Measurements from ENCODE around the gene ZNF844. TPM values are rescaled to one million over a fixed set of nuclear protein-coding genes. Genes with fewer than 3 reads are reported as not detected.

Gene ZNF844
- total and polyA plus RNA-seq, 10 of the 15 experiments (the other 5 are each of a cell fraction or from before 2014, with no cell fraction given), result 0.16 to 1.1 (median 0.70) TPM

DNA sequence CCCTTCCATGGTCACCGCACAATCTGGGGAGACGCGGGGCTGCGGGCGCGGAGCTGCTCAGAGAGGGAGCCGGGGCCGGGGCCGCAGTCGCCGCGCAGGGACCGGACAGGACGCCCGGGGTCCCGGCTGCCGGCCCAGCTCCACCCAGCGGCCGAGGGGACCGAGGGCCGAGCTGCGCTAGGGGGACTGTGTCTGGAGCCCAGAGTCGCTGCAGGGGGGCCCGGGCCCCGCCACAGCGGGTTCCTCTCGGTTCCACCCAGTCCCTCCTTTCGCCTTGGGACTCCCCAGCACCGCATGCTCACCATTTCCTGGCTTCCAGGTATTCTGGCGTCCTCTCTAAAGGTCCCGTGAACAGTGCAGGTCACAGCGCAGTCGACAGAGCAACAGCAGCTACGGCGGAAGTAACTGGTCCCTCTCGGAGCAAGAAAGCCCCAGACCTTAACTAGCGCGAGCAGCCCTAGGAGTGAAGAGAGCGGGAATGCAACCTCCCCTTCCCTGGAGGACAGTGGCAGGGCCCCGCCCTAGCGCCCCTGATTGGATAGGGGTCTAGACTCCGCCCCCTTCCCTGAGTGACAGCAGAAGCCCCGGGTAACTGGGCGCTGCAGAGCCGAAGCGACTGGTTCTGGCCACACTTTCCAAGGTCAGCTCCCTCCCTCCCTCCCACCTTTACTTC, 11.9 kb upstream of the ZNF844 start, which contains the start of gene ZNF878 (continued):
- TF ChIP-seq PRDM15 (CRISPR knock-in tag; IDR thresholded peaks at IDR 0.05) (no peak), MLLT1 (IDR thresholded peaks at IDR 0.05) (no peak), MAX (IDR thresholded peaks at IDR 0.05; ENCODE audit: low read depth, low read length) (no peak; the same call in 1 of the 2 replicates), IKZF1 (conservative IDR thresholded peaks at IDR 0.05) (peak; percentile 86), SREBF2 (IDR thresholded peaks at IDR 0.05; ENCODE audit: low read length) (no peak), STAT3 (IDR thresholded peaks at IDR 0.05; ENCODE audit: low read depth, low read length) (no peak), CBX5 (IDR thresholded peaks at IDR 0.05; ENCODE audit: low read depth) (0 out of 2 replicates have a peak, but pooled peaks have one; percentile 39), IRF3 (IDR thresholded peaks at IDR 0.05) (0 out of 2 replicates have a peak, but pooled peaks have one; percentile 17), MEF2B (IDR thresholded peaks at IDR 0.05; ENCODE audit: partially characterized antibody, poor library complexity, severe bottlenecking) (no peak), NR2C1 (IDR thresholded peaks at IDR 0.05) (no peak), NFYA (IDR thresholded peaks at IDR 0.05; ENCODE audit: borderline replicate concordance, low read depth, low read length) (no peak), SUPT20H (IDR thresholded peaks at IDR 0.05; ENCODE audit: borderline replicate concordance, control insufficient read depth, low read depth, low read length) (no peak), BCL11A (IDR thresholded peaks at IDR 0.05; ENCODE audit: low read depth, low read length) (no peak), RBBP5 (conservative IDR thresholded peaks at IDR 0.05) (no peak), DPF2 (IDR thresholded peaks at IDR 0.05) (peak; percentile 87), LARP7 (IDR thresholded peaks at IDR 0.05) (peak; percentile 84), HDAC6 (IDR thresholded peaks at IDR 0.05; ENCODE audit: unreplicated experiment) (no peak), E2F4 (IDR thresholded peaks at IDR 0.05; ENCODE audit: low read depth, low read length) (0 out of 2 replicates have a peak, but pooled peaks have one; percentile 41), NKRF (conservative IDR thresholded peaks at IDR 0.05) (peak; percentile 46; the same call in 1 of the 2 replicates)
